Gastroesophageal sphincter (tissue), 4 donors: Measurements from ENCODE around the gene PTPN1. TPM values are rescaled to one million over a fixed set of nuclear protein-coding genes. Genes with fewer than 3 reads are reported as not detected.

Experiments
- ATAC-seq: fragments of 150-250 bp; one replicate; pipeline ENCODE4 v1.9.1; 2016; ENCODE audit warnings: mild to moderate bottlenecking, moderate library complexity
- H3K27ac ChIP-seq, 4 donors: fragments of 200-600 bp; sonication (generic) in 3 of 4; 1 replicate in 3 of 4; 2 replicates in 1 of 4; pipeline ENCODE4 v1.5.1; 2016 to 2019
- H3K27me3 ChIP-seq: fragments of 200-600 bp; sonication (generic); one replicate; pipeline ENCODE4 v1.5.1; 2019
- H3K36me3 ChIP-seq, 2 donors: fragments of 200-600 bp; sonication (generic); one replicate each; pipeline ENCODE4 v1.5.1; 2019; ENCODE audit warnings: control low read depth in 1 of 2
- H3K4me1 ChIP-seq, 3 donors: fragments of 200-600 bp; sonication (generic); 1 replicate in 2 of 3; 2 replicates in 1 of 3; pipeline ENCODE4 v1.5.1; 2016 to 2019; ENCODE audit warnings: control low read depth in 2 of 3
- H3K4me3 ChIP-seq, 2 donors: fragments of 200-600 bp; sonication (generic); one replicate each; pipeline ENCODE4 v1.5.1; 2019; ENCODE audit warnings: mild to moderate bottlenecking in 1 of 2, moderate library complexity in 1 of 2
- H3K9me3 ChIP-seq, 3 donors: fragments of 200-600 bp; sonication (generic); one replicate each; pipeline ENCODE4 v1.5.1; 2017 to 2019; ENCODE audit warnings: control low read depth in 2 of 3
- EP300 ChIP-seq: sonication (generic); formaldehyde crosslinking; IDR thresholded peaks from one replicate; pipeline ENCODE4 v1.6.1; 2017; ENCODE audit warnings: antibody characterized with exemption, mild to moderate bottlenecking
- POLR2A ChIP-seq, 2 donors: fragments of 450-650 bp; IDR thresholded peaks; one replicate each; pipeline ENCODE4 v1.6.1; 2017; ENCODE audit warnings: antibody characterized with exemption in 2 of 2, mild to moderate bottlenecking in 2 of 2, moderate library complexity in 1 of 2
- POLR2AphosphoS5 ChIP-seq: sonication (generic); formaldehyde crosslinking; IDR thresholded peaks from one replicate; pipeline ENCODE4 v1.6.1; 2017; ENCODE audit warnings: antibody characterized with exemption
- WGBS, 2 donors: methylation state at CpG; one replicate each; pipeline ENCODE4 v1.1.5; 2018; ENCODE audit warnings: low coverage in 1 of 2; 5-methylcytosine and 5-hydroxymethylcytosine counted together
- total RNA-seq, 4 donors: library from RNA; depleted of rRNA; stranded (reverse); fragments of >200 nt; gene quantifications; one replicate each; pipeline ENCODE4 v1.1.0, GENCODE V29; 2016
- TF ChIP-seq, protein P1 (sequence below), 4 experiments: fragments of 200-600 bp in 2 of 4; fragments of 450-650 bp in 2 of 4; sonication (generic) in 1 of 4; IDR thresholded peaks; one replicate each; pipeline ENCODE4 v1.5.1; 2017 to 2019; ENCODE audit warnings: antibody characterized with exemption in 4 of 4, mild to moderate bottlenecking in 2 of 4, moderate library complexity in 2 of 4

PTPN1 gene
- total RNA-seq, 4 donors from 2014 or later: 27.6 to 43.6 (median 38.4) TPM

DNA sequence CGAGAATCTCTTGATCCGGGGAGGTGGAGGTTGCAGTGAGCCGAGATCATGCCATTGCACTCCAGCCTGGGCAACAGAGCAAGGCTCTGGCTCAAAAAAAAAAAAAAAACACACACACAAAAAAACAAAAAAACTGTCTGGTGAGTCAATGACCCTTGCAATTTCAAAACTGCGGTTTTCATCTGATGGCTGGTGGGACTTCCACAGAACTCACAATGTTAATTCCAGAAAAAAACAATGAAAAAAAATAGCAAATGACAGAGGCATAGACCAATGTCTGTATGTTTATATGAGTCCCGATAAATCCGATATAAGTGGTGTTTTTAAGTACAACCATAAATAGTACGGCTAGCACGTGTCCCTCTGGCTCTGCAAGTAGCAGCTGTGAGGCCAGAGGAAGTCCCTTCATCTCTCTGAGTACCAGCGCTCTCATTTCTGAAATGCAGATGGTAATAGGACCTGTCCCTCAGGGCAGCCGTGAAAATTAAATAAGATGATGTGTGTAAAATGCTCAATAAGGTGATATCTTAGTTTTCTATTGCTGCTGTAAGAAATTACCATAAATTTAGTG lies 21.9 kb upstream of the PTPN1 start:
- no peaks in the 10 kb centered on the region for H3K9me3 ChIP-seq
- 57 to 82% methylated on average over 7 to 10 of the region's 10 CpGs for WGBS, 2 donors
- H3K4me1 ChIP-seq: peaks cover 0 to 9% (median 4%) of the 10 kb centered on the region in 3 donors
- no peaks in the 10 kb centered on the region for H3K27me3 ChIP-seq
- no peak overlapping the region for H3K27ac ChIP-seq
- TF ChIP-seq POLR2AphosphoS5: no peak
- TF ChIP-seq, protein P1, sequence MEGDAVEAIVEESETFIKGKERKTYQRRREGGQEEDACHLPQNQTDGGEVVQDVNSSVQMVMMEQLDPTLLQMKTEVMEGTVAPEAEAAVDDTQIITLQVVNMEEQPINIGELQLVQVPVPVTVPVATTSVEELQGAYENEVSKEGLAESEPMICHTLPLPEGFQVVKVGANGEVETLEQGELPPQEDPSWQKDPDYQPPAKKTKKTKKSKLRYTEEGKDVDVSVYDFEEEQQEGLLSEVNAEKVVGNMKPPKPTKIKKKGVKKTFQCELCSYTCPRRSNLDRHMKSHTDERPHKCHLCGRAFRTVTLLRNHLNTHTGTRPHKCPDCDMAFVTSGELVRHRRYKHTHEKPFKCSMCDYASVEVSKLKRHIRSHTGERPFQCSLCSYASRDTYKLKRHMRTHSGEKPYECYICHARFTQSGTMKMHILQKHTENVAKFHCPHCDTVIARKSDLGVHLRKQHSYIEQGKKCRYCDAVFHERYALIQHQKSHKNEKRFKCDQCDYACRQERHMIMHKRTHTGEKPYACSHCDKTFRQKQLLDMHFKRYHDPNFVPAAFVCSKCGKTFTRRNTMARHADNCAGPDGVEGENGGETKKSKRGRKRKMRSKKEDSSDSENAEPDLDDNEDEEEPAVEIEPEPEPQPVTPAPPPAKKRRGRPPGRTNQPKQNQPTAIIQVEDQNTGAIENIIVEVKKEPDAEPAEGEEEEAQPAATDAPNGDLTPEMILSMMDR (IDR thresholded peaks at IDR 0.05): no peak
- no peak for TF ChIP-seq EP300
- no peak for TF ChIP-seq POLR2A (IDR thresholded peaks at IDR 0.05)
- H3K36me3 ChIP-seq: no peaks in the 10 kb centered on the region
- H3K4me3 ChIP-seq: no peak overlapping the region
- ATAC-seq: no peak

DNA sequence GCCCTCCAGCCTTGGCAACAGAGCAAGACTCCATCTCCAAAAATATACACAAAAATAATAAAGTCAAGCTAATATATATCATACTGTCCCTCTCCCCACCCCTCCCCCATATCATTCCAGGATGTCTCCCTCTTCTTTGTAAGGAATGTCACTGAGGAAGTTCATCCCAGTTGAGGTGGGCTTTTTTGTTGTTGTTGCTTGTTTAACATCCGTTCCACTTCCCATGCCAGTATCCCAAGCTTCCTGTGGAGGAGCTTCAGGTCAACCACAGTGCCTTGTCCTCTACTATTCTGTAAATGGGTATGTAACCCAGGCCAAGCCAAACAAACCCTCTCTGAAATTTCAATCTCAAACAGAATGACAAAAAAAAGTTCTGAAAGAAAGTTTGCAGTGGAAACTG lies 19.0 kb upstream of the PTPN1 start:
- no peak for ATAC-seq
- Histone ChIP-seq H3K27me3 (no peaks in the 10 kb centered on the region), H3K9me3 (no peaks in the 10 kb centered on the region), H3K36me3 (no peaks in the 10 kb centered on the region), H3K4me3 (no peak overlapping the region), H3K27ac (no peak overlapping the region), H3K4me1 (no peaks in the 10 kb centered on the region)
- 85% methylated on average over 1 of the region's 1 CpG; no CpG with 5 or more reads in 1 of the 2 donors for WGBS, 2 donors
- no peak for TF ChIP-seq POLR2A (IDR thresholded peaks at IDR 0.05)
- no peak for TF ChIP-seq POLR2AphosphoS5
- no peak for TF ChIP-seq EP300
- TF ChIP-seq, protein P1 (IDR thresholded peaks at IDR 0.05): no peak

DNA sequence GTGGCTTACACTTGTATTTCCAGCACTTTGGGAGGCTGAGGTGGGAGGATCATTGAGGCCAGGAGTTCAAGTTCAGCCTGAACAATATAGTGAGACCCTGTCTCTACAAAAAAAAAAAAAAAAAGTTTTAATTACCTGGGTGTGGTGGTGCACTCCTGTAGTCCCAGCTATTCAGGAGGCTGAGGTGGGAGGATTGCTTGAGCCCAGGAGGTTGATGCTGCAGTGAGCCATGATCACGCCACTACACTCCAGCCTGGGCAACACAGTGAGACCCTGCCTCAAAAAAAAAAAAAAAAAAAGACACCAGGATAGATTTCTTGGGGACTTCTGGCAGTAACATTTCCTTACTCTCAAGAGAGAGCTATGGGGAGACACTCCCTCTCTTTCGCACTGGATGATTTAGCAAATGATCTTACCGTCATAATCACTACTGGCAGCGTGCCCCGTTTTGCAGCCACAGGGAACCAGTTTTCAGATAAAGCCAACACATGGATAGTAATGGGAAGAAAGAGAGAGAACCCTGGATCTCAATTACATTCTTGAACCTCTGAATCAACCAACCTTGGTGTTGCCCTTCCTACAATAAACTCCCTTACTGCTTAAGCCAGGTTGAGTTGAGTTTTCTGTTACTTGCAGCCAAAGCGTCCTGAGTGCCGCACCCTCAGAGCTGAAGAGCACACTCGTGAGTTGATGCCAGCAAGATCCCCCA lies 18.1 kb upstream of the PTPN1 start:
- no peak overlapping the region for H3K4me3 ChIP-seq
- H3K9me3 ChIP-seq: no peaks in the 10 kb centered on the region
- no peak for TF ChIP-seq POLR2A (IDR thresholded peaks at IDR 0.05)
- no peak for TF ChIP-seq POLR2AphosphoS5
- no peak for TF ChIP-seq EP300
- TF ChIP-seq, protein P1 (IDR thresholded peaks at IDR 0.05): no peak
- WGBS, 2 donors: 42 to 72% methylated on average over 4 to 8 of the region's 8 CpGs
- H3K36me3 ChIP-seq: no peaks in the 10 kb centered on the region
- H3K27ac ChIP-seq: no peak overlapping the region
- no peaks in the 10 kb centered on the region for H3K27me3 ChIP-seq
- H3K4me1 ChIP-seq: no peaks in the 10 kb centered on the region
- no peak for ATAC-seq

DNA sequence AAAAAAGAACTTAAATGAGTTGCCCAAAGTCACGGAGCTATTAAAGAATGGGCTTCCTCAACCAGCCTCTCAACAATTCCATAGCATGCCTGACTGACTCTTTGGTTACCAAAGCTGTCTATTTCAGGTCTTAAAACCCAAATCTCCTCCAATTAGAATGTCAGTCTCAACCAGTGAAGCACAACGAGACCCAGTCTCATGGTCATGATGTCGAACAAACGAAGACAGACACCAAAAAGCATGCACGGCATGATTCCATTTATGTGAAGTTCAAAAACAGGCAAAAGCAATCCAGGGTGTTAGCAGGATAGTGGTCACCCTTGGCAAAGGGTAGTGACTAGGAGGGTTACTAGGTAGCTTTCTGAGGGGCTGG lies 16.3 kb upstream of the PTPN1 start:
- no peaks in the 10 kb centered on the region for H3K27me3 ChIP-seq
- H3K9me3 ChIP-seq: no peaks in the 10 kb centered on the region
- H3K27ac ChIP-seq: no peak overlapping the region
- 83 to 89% methylated on average over 2 to 5 of the region's 5 CpGs for WGBS, 2 donors
- no peaks in the 10 kb centered on the region for H3K4me1 ChIP-seq
- ATAC-seq: no peak
- TF ChIP-seq POLR2AphosphoS5: no peak
- TF ChIP-seq, protein P1 (IDR thresholded peaks at IDR 0.05): no peak
- H3K36me3 ChIP-seq: no peaks in the 10 kb centered on the region
- H3K4me3 ChIP-seq: no peak overlapping the region

DNA sequence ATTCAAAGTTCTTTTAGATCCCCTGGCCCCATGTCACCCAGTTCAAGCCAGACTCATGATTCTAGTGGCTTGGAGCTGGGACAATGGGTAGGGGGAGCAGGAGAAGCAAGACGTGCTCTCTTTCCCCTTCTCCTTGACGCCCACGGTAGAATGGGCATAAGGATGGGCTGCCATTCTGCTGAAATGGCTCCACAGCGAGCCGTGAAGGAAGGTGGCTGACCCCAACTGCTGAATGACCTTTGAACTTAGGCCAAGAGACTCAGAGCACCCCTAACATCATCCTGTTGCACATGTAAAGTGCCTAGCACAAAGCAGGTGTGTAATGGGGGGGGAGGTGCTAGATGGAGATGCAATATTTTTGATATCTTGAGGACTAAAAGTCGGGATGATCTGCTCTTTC lies 15.8 kb upstream of the PTPN1 start:
- no peaks in the 10 kb centered on the region for H3K27me3 ChIP-seq
- WGBS, 2 donors: 68 to 71% methylated on average over 1 of the region's 6 CpGs
- no peaks in the 10 kb centered on the region for H3K9me3 ChIP-seq
- H3K27ac ChIP-seq: no peak overlapping the region
- H3K4me1 ChIP-seq: no peaks in the 10 kb centered on the region
- TF ChIP-seq POLR2A (IDR thresholded peaks at IDR 0.05) (no peak), POLR2AphosphoS5 (no peak), EP300 (no peak)
- TF ChIP-seq, protein P1 (IDR thresholded peaks at IDR 0.05): no peak
- no peak for ATAC-seq
- H3K4me3 ChIP-seq: no peak overlapping the region
- no peaks in the 10 kb centered on the region for H3K36me3 ChIP-seq
